Measurements from ENCODE around the gene PTPDC1. TPM values are rescaled to one million over a fixed set of nuclear protein-coding genes. Genes with fewer than 3 reads are reported as not detected.

The PTPDC1 gene, protein sequence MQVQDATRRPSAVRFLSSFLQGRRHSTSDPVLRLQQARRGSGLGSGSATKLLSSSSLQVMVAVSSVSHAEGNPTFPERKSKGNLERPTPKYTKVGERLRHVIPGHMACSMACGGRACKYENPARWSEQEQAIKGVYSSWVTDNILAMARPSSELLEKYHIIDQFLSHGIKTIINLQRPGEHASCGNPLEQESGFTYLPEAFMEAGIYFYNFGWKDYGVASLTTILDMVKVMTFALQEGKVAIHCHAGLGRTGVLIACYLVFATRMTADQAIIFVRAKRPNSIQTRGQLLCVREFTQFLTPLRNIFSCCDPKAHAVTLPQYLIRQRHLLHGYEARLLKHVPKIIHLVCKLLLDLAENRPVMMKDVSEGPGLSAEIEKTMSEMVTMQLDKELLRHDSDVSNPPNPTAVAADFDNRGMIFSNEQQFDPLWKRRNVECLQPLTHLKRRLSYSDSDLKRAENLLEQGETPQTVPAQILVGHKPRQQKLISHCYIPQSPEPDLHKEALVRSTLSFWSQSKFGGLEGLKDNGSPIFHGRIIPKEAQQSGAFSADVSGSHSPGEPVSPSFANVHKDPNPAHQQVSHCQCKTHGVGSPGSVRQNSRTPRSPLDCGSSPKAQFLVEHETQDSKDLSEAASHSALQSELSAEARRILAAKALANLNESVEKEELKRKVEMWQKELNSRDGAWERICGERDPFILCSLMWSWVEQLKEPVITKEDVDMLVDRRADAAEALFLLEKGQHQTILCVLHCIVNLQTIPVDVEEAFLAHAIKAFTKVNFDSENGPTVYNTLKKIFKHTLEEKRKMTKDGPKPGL
- 10.9 and 11.0 TPM in 2 replicates for total RNA-seq

GRCh38 chr9:94084314-94084713 is at the start of gene PTPDC1:
PTPDC1 (plus strand) TSS chr9:94084464; CDS start chr9:94084531, 67 bp downstream.

Other genes starting within 250 kb of the PTPDC1 start
- gene BARX1, start 129.1 kb upstream of the PTPDC1 start, total RNA-seq = not detected in 2 replicates
- 4.0 and 4.8 TPM in 2 replicates for gene ZNF169, start 174.8 kb downstream of the PTPDC1 start, total RNA-seq
- gene NUTM2F, start 244.2 kb downstream of the PTPDC1 start, total RNA-seq = not detected in 2 replicates

Measured in smooth muscle cell of the umbilical artery (primary cell).